ENCODE results near the gene KIAA0753.

Gene KIAA0753

DNA sequence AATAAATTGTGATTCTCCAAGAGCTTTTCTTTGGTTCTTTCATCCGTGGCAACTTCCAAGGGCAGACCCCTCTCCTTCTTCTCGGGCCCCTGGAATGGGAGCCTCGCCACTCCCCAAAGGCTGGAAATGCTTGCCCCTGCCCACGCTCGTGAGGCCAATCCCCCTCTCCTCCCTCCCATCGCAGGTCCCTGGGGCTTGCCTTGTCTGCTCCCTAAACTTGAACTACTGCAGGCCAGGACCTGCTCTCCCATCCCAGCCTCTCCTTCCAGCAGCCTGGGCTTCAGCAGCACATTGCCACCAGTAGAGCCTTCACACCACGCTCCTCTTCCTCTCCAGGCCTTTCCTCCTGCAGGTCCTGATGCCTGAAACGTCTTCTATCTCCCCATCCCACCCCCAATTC, 95.2 kb downstream of the KIAA0753 start:
- DNase-seq: no peak

DNA sequence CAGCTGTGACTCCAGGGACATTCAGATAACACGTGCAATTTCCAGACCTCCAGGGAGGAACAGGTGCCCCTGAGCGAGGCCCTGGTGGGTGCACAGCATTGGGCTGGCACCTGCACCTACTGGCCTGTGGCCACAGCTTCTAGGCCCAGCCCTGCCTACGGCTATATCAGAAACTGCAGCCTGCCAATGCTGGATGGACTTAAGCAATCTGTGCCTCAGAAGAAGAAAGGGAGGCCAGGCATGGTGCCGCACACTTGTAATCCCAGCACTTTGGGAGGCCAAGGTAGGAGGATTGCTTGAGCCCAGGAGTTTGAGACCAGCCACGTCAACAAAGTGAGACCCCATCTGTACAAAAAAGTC, 96.5 kb downstream of the KIAA0753 start:
- DNase-seq: no peak

DNA sequence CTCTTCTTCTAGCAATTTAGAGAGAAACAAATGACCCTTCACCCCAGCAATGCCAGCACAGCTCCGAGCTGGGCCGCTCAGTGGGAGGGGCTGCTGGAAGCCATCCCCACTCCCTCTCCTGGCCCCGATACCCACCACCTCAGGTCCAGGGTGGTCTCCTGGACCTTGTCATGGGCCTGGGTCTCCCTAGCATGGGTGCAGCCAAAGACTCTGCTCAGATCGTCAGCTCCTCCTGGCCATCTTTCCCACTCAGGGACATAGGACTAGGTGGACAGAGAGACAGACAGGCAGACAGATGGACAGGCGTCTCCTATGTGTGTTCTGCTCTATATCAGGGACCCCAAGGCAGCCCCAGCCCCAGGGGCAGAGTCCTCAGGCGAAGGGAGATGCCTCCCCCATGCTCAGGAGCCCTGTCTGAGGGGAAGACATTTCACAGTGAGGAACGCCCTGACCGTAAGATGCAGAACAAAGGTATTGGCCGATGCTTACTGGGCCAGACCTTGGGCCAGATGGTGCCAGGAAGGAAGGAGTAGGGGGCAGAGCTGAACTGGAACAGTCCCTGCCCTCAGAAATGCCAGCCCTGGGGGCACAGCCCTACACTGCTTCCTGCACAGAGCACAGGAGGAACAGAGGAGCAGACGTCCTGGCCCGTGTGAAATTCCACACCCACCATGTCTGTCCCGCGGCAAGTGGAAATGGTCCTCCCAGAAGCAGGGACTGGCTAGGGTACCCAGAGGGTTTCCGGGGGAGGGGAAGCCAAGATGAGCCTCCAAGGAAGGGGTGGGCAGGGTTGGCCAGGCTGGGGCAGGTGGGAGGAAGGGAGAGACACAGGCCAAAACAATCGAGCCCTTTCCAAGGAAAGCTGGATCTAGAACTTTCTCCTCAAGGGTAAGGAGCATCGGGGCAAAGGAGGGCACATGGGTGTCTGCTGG, 97.2 kb downstream of the KIAA0753 start:
- no peak for DNase-seq

DNA sequence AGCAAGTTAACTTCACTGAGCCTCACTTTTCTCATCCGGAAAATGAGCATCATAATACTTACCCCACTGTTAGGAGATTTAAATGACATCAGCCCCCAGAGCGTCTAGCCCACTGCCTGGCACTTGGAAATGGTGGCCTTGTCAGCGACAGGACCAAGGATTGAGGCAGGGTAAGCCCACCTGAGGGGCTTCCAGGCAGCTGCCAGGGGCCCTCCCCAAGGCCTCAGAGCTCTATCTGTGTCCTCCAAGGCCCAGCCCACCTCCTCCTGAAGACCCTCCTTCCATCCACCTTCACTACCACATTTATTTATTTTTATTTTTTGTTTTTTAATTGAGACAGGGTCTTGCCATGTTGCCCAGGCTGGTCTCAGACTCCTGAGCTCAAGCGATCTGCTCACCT, 97.9 kb downstream of the KIAA0753 start:
- DNase-seq: no peak

DNA sequence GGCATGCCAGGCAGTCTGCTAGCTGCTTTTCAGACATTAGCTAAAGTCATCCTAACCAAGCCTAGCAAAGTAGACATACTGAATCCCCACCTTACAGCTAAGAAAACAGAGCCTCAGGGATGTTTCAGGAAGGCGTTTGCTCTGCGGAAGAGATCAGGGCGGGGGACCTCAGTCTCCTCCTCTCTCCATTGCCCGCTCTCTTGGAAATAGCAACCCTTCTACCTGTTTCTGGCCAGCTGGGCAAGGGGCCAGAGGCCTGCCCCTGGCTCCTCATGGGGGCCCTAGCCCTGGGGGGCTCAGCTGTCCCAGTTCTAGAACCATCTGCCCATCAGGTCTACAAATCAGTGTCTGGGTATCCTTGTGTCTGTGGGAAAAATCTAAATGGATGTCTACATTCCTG, 98.6 kb downstream of the KIAA0753 start:
- DNase-seq: no peak

DNA sequence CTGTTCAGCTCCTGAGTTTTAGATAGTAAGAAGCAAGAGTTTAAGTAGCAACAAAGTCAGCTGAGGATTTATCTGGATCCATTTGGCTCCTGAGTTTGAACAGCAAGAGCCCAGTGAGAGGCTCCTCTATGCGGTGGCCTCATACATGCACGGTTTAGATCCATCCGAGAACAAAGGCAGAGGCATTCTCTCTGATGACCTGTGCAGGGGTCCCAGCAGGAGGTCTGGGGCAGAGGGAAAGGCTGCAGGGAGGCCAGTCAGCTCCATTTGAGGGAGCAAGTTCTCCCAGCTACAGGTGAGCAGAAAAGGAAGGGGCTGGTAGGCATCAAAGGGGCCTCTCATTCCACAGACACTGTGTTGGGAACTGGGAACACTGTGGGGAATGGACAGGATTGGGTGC, 100.6 kb downstream of the KIAA0753 start:
- DNase-seq: no peak

DNA sequence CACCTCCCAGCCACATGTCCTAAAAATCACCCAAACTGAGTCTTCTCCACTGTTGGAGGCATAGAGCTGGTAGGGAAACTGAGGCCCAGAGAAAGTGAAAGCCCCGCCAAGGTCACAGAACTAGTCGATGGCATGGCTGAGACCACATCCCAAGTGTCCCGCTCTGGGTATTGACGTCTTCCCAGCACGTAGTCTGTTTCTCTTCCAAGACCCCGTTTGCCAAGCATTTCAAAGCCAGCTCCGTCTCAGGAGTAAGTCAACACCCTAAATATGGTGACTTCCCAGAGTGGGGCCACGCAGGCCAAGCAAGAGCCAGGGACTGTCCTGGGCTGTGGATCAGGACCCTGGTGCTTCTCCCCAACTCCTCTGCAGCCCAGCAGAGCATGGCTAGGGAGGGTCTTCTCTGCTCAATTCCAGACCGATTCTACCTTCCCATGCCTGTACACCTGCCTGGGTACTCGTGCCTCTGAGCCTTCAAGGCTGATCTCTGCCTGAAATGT, 103.9 kb downstream of the KIAA0753 start:
- DNase-seq: no peak

DNA sequence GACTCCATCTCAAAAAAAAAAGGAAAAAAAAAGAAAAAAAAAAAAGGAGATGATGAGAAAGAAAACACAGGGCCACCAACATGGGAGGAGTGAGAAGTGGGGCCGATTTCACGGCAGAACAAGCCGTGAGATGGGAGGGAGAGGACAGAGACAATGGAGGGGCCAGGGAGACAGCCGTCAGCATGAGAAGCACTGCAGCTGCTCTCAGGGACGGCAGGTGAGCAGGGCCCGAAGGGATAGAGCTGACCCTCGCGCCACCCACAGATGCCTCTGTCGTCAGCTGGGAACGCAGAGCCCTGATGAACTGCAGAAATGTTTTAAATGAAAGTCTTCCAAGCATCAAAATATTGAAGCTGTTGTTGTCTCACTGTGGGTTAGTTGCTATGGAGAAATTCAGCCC, 104.5 kb downstream of the KIAA0753 start:
- DNase-seq: no peak

DNA sequence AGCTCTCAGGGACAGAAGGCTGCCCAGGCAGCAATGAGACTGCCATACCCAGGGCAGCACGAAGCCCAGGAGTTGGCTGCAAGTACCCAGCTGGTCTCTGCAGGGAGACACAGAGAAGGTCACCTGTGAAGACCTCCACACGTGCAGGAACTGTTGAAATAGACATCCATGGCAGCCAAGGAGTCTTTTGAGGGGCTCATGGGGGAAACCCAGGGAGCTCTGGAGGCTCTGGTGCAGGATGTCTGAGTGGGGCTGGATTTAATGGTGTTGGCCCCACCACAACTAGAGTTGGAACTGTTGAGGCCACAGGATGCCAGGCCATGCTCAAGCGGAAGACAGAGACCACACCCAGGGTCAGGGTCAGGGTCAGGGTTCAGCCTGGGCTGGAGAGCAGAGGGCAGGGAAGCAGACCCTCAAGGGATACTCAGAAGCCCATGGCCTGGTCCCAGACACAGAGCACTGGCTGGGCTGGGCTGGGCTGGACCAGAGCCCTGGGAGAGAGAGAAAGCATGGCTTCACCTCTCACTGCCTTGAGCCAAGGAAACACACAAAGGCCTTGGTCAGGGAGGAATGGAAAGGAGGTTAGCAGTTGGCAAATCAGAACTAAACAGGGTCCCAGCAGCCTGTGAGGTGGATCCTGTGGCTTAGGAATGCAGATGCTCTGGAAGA, 105.5 kb downstream of the KIAA0753 start:
- DNase-seq: no peak

DNA sequence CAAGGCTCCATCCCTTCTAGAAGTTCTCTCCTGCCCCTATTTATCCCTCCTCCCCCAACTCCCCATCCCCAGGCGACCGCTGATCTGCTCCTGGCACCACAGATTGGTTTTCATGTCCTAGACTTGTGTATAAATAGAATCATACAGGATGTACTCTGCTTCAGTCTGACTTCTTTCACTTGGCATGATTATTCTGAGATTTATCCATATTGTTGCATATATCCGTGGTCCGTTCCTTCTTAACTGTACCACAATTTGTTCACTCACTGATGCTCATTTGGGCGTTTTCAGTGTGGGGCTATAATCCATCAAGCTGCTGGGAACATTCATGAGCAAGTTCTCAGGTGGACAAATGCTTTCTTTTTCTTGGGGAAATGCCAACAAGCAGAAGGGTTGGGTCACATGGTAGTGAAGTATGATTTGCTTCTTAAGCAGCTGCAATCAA, 108.0 kb downstream of the KIAA0753 start:
- DNase-seq: no peak

DNA sequence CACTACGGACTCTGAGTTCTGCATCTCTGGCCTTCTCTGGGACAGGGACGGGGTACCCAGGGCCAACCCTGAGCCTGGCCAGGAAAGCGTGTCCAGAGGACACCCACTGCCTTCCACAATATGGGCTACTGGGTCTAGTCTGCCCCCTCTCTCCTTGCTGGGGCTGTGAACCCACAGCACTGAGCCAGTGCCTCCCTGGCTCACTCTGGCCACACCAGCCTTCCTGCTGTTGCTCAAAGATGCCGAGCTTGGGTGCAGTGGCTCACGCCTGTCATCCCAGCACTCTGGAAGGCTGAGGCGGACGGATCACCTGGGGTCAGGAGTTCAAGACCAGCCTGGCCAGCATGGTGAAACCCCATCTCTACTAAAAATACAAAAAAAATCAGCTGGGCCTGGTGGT, 108.9 kb downstream of the KIAA0753 start:
- DNase-seq: no peak

DNA sequence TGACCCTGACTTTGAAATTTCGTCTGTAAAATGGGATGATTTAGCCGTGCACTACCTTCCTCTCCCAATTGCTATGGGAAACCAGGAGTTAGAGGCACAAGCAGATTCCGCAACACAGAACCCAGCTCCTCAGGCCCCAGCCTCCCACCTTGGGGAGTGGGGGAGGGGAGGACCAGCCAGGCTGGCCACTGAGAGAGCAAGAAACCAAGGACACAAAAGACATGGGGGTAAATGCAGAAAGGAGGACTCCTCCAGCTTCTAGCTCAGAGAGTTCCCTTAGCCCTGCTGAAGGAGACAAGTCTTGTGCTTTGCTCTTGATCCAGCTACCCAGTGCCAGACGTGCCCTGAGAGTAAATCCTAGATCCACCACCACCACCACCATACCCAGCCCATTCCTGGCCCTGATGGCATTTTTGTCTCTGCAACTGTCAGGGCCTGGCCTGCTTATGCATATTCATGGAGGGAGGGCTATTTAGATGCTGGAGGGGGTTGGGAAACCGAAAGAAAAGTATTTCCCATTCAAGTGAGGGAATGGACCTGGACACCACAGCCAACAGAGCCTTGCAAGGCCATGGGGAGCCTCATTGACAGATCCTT, 110.1 kb downstream of the KIAA0753 start:
- no peak for DNase-seq

DNA sequence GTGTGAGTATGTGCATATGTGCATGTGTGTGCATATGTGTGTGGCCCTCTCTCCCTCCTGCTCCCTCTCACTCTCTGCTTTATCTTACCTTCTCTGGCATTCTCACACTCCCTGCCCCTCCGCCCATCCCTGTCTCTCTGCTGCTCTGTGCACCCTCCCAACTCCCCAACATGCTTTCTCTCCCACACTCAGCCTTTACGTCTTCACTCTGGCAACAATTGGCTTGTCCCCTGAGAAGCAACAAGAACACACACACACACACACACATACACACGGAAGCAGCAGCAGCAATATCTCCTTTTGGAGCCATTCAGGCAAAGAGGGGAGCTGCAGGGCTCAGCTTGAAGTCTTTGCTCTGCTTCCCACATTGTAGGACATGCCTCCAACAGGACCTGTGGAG, 112.0 kb downstream of the KIAA0753 start:
- no peak for DNase-seq
